SIG-M5 treated with dmso at 0.1 percent for 504 hours (cell line): ENCODE measurements around the gene ZNF723.
"Not testable (repeated sequence)": the region's sequence is repeated elsewhere in the genome, so short reads cannot be mapped to it uniquely, and the experiment has no call there.

ENCODE experiments used
- DNase-seq: peaks from one replicate; lab custom pipeline; 2025; ENCODE audit not compliant: unreplicated experiment; lab: John Stamatoyannopoulos, UW

The ZNF723 gene

DNA sequence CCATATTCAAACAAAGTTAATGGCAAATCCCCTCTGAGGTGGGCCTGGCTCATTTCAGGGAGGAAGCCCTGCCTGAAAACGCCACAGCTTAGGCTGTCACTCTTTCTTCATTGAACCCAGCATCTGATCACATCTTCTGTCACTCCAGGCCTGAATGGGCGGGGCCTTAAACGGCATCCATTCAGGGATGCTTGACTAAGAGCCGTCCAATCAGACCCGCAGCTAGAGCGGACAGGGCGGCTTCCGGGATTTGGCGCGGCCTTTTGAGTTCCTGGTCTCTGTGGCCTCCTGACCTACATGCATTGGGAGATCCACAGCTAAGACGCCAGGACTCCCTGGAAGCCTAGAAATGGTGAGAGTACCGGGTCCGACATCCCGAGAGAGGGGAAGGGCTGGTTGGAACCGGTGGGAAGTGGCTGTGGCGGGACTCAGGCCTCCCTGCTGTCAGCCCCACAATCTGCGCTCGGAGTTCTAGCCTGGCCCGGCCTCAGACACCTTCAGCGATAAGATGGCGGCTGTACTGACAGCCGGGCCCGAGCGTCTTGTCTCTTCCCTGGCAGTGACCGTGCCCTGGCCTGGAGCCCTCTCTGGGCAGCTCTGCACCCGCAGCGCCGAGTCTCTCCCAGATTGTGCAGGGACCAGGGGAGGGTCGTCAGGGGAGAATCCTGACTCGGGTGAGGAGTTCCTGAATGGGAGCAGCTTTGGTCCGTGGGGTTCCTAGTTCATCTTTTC lies at the start of gene ZNF723:
ZNF723 (plus strand) TSS at position 261 of the 732 bp plus-strand sequence; CDS start at position 350, 89 bp downstream.
- DNase-seq = no peak

DNA sequence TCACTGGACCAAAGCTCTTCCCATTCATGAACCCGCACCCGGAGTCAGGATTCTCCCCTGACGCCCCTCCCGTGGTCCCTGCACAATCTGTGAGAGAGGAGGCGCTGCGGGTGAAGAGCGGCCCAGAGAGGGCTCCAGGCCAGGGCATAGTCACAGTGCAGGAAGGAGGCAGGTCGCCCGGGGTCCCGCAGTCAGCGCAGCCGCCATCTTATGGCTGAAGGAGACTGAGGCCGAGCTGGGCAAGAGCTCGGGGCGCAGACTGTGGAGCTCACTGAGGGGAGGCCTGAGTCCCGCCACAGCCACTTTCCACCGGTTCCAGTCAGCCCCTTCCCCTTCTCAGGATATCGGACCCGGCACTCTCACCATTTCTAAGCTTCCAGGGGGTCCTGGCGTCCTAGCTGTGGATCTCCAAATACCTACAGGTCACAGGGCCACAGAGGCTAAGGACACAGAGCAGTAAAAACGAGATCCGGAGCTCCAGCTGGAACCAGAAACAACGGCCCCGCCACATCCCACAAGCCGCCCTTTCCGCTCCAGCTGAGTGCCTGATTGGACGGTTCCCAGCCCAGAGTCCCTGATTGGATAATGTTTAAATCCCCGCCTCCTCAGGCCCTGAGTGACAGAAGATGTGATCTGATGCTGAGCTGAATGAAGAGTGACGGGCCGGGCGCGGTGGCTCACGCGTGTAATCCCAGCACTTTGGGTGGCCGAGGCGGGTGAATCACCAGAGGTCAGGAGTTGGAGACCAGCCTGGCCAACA lies 48.3 kb upstream of the ZNF723 start, which contains the start of gene ZNF99:
ZNF99 (minus strand) TSS at position 501 of the 760 bp plus-strand sequence; CDS start at position 366, 135 bp downstream.
- DNase-seq = no peak

DNA sequence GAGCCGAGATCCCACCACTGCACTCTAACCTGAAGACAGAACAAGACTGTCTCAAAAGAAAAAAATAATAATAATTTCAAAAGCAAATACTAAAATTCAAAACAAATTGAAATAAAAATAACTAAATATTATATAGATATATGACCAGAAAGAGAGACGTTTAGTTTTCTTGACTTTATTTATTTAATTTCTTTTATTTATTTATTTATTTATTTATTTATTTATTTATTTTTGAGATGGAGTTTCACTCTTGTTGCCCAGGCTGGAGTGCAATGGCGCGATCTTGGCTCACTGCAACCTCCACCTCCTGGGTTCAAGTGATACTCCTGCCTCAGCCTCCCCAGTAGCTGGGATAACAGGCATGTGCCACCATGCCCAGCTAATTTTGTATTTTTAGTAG lies 39.2 kb upstream of the ZNF723 start:
- DNase-seq = not testable (repeated sequence)

- no peak for DNase-seq
These were observed 35.1 kb upstream of the ZNF723 start for GRCh38 chr19:22797040-22797439.

GRCh38 chr19:22806418-22806817 lies 25.7 kb upstream of the ZNF723 start:
- DNase-seq = no peak

DNA sequence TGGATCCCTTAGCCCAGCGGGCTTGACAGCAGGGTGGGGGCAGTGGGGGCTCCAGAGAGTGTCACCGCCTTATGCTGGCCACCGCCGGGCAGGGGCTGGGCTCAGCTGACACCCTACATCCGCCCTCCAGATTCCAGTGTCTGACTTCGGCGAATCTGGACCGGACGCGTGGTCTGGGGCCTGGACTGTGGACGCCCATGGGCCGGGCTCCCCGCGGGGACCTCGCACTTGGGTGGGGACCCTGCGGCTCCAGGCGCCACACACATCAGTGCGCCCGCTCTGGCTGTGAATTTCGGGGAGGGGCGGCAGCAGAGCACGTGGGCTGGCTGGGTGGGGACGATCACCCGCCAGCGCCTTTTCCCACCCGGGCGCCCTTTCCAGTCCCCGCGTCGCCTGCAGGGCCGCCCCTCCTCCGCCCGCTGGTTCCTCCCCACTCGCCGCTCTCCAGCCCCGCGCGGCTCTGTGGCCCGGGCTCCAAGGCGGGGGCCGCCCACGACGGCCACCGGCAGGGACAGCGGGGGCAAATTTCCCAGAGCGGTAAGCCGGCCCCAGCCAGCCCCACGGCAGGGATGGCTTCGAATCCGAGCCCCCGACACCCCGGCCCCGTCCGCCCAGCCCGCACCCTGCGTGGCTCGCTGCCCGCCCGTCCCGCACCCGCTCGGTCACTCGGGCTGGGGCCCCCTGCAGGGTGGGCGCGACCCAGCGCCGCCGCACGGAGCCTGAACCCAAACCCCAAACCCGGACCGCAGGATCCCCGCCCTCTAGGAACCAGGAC lies 24.8 kb upstream of the ZNF723 start:
- no peak for DNase-seq

DNA sequence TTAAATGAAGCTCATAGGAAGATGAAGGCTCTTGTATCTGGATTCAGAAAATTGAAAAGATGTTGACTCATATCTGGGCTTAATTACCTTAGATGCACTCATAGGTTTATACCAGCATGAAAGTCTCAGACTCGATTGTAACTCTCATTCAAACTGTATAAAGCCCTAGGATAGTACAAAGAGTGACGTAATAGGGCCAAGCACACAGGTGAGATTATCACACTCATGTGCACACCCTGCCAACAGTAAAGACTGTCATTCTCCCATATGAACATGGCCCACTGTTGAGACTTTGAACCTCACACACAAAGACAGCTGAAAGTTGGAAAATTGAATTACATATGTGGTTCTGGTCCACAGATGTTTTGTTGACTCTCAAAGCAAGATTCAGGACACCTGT lies 18.0 kb upstream of the ZNF723 start:
- DNase-seq = no peak

GRCh38 chr19:22831211-22831610 lies 880 bp upstream of the ZNF723 start:
- no peak for DNase-seq

GRCh38 chr19:22857713-22858320 lies 25.7 kb downstream of the ZNF723 start:
- not testable (repeated sequence) for DNase-seq

GRCh38 chr19:22882797-22883196 lies 50.7 kb downstream of the ZNF723 start:
- DNase-seq = peak; percentile 35

DNA sequence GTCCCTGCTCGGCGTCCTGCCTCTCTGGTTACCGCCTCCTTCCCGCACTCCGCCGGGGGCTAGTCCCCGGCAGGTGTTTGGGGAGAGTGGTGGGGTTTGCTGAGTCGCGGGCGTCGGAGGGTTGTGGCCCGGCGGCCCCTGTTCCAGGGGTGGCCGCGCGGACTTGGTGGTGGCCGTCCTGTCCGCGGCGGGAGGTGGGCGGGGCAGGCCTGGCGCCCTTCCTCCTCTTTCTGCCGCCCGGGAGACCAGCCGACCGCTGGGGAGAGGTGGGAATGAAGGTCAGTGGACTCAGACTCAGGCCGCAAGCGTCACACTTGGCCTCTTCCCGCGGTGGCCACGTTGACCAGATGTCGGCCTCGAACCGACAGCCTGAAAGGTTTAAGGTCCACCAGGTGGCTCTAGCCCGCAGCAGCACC lies 61.8 kb downstream of the ZNF723 start:
- DNase-seq = no peak

DNA sequence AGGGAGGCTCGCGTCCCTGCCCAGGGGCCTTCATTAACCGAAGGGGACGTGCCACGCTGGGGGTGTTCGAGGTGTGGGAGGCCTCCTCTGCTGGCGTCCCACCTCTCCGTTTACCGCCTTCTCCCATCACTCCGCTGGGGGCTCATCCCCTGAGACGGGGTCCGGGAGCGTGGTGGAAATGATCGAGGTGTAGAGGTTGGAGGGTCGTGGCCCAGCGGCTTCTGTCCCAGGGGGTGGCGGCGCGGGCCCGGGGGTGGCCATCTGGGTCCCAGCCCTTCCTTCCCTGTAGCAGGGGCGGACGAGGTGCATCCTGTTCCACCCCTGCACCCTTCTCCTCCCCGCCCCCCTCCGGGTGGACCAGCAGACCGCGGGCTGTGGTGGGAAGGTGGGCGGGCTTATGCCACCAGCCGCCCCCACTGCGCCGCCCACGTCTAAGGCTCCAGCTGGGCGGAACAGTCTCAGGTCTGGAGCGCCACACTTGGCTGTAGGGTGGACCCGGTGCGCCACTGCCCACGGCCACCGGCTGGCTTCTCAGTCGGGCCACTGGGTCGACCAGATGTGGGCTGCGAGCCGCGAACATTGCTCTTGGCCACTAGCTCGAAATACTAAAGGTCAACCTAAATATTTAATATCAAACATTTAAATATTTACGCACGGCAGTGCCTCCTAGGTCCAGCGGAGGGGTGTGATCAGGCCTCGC lies 69.5 kb downstream of the ZNF723 start:
- no peak for DNase-seq
